ENCODE measurements around the gene RELL2.

DNA sequence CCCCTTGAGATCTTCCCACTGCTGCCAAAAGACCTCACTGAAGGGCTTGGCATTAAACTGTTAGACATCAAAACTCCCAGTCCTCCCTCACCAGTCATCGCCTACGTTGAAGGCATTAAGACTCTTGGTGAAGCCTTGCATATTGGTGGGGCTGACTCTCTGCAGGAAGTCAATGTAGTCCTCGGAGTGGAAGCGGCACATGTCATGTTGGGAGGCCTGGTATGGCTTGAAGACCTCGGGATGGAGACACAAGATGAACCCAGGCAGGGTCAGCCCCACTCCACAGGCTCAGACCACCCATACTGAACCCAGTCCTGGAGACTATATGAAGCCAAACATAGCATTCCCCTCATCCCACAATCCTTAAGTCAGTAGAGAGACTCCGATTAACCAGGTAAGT lies 2.1 kb upstream of the RELL2 start:
- TF ChIP-seq POLR2A (IDR thresholded peaks at IDR 0.05): no peak
- TF ChIP-seq, protein P1, sequence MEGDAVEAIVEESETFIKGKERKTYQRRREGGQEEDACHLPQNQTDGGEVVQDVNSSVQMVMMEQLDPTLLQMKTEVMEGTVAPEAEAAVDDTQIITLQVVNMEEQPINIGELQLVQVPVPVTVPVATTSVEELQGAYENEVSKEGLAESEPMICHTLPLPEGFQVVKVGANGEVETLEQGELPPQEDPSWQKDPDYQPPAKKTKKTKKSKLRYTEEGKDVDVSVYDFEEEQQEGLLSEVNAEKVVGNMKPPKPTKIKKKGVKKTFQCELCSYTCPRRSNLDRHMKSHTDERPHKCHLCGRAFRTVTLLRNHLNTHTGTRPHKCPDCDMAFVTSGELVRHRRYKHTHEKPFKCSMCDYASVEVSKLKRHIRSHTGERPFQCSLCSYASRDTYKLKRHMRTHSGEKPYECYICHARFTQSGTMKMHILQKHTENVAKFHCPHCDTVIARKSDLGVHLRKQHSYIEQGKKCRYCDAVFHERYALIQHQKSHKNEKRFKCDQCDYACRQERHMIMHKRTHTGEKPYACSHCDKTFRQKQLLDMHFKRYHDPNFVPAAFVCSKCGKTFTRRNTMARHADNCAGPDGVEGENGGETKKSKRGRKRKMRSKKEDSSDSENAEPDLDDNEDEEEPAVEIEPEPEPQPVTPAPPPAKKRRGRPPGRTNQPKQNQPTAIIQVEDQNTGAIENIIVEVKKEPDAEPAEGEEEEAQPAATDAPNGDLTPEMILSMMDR (IDR thresholded peaks at IDR 0.05 in 4 of 5, conservative IDR thresholded peaks at IDR 0.05 in 1 of 5): no peak
